CD4-positive, alpha-beta T cell (primary cell): Measurements from ENCODE around the gene FNIP2. TPM values are rescaled to one million over a fixed set of nuclear protein-coding genes. Genes with fewer than 3 reads are reported as not detected.

Experiments used
- ATAC-seq: fragments of 200-7000 bp; cut with Tn5 transposase; one replicate; pipeline ENCODE4 v1.10.0; 2022; ENCODE audit warnings: mild to moderate bottlenecking; ENCODE audit not compliant: poor library complexity
- CTCF ChIA-PET: fragments of 350-600 bp; sonication (Branson Sonifier 250); formaldehyde crosslinking; loops from one replicate; lab custom pipeline; 2021; ENCODE audit warnings: antibody characterized with exemption, inconsistent platforms; lab: Charles Lee
- POLR2A ChIA-PET: fragments of 350-600 bp; sonication (Branson Sonifier 250); formaldehyde crosslinking; loops from one replicate; lab custom pipeline; 2021; ENCODE audit warnings: antibody characterized with exemption, inconsistent platforms; lab: Charles Lee
- DNase-seq, 14 experiments: peaks; one replicate each; pipeline ENCODE4 v3.0.0-alpha.2; 2013 to 2020; ENCODE audit warnings: mixed read lengths in 2 of 14
- H3K27ac ChIP-seq, 2 donors: one replicate each; pipeline versions ENCODE4 v1.5.1 to v1.7.0; 2013; ENCODE audit warnings: low read length in 2 of 2, low read depth in 1 of 2, mild to moderate bottlenecking in 1 of 2
- H3K27me3 ChIP-seq, 2 experiments: 1 replicate in 1 of 2; 2 replicates in 1 of 2; pipeline versions ENCODE4 v1.6.1 to v1.7.0; 2013; ENCODE audit warnings: low read length in 2 of 2, control low read depth in 1 of 2, mild to moderate bottlenecking in 1 of 2, moderate library complexity in 1 of 2; ENCODE audit not compliant: insufficient read depth in 2 of 2, control insufficient read depth in 1 of 2
- H3K36me3 ChIP-seq: one replicate; pipeline ENCODE4 v1.6.1; 2013; ENCODE audit warnings: low read length, control low read depth; ENCODE audit not compliant: insufficient read depth
- H3K4me1 ChIP-seq: one replicate; pipeline ENCODE4 v1.6.1; 2013; ENCODE audit warnings: low read length, control low read depth; ENCODE audit not compliant: insufficient read depth
- H3K4me3 ChIP-seq: one replicate; pipeline ENCODE4 v1.5.1; 2013; ENCODE audit warnings: mild to moderate bottlenecking, low read length, moderate library complexity
- H3K9me3 ChIP-seq, 2 experiments: 1 replicate in 1 of 2; 2 replicates in 1 of 2; pipeline versions ENCODE4 v1.6.1 to v1.7.0; 2013; ENCODE audit warnings: low read length in 2 of 2, mild to moderate bottlenecking in 2 of 2, control low read depth in 1 of 2, moderate library complexity in 1 of 2; ENCODE audit not compliant: control insufficient read depth in 1 of 2, insufficient read depth in 1 of 2
- H3K27ac Mint-ChIP-seq: one replicate; pipeline ENCODE4 v1.8.0; 2020; ENCODE audit warnings: mixed read lengths
- H3K27me3 Mint-ChIP-seq: one replicate; pipeline ENCODE4 v1.8.0; 2021; ENCODE audit warnings: mixed read lengths
- H3K36me3 Mint-ChIP-seq: one replicate; pipeline ENCODE4 v1.8.0; 2021; ENCODE audit warnings: low read depth, mixed read lengths
- H3K4me1 Mint-ChIP-seq: one replicate; pipeline ENCODE4 v1.8.0; 2021; ENCODE audit warnings: low read depth, mixed read lengths
- H3K4me3 Mint-ChIP-seq: one replicate; pipeline ENCODE4 v1.8.0; 2020; ENCODE audit warnings: mild to moderate bottlenecking, mixed read lengths
- H3K9me3 Mint-ChIP-seq: one replicate; pipeline ENCODE4 v1.8.0; 2020; ENCODE audit warnings: mixed read lengths
- CTCF ChIP-seq: fragments of 200-600 bp; IDR thresholded peaks from one replicate; pipeline ENCODE4 v1.8.0; 2022; ENCODE audit warnings: antibody characterized with exemption, mild to moderate bottlenecking
- intact Hi-C, 2 experiments: fragments of 100-400 bp; cut with DNase I in 1 of 2; cut with micrococcal nuclease in 1 of 2; formaldehyde crosslinking; loops; one replicate each; pipeline versions ENCODE4 v1.15.1 to v1.9.0; 2023 to 2025; cut with DNase I, micrococcal nuclease
- total RNA-seq, 174 experiments: library from RNA in 2 of 174; stranded (reverse) in 2 of 174; gene quantifications; one replicate each; pipeline ENCODE4 v1.2.3 and lab custom pipeline; 2021 to 2026

Gene FNIP2
- total RNA-seq, 2 experiments from 2014 or later = 7.5 to 7.7 TPM

GRCh38 chr4:158945529-158946108, 176.8 kb downstream of the FNIP2 start:
- Mint-ChIP-seq H3K4me1 (no peaks in the 10 kb centered on the region), H3K9me3 (no peaks in the 10 kb centered on the region), H3K27me3 (peaks cover 17% of the 10 kb centered on the region), H3K27ac (no peak overlapping the region), H3K4me3 (no peak overlapping the region), H3K36me3 (no peaks in the 10 kb centered on the region)
- ChIA-PET CTCF (no interaction called here), POLR2A (no interaction called here)
- Histone ChIP-seq H3K4me3 (no peak overlapping the region), H3K27ac (no peak overlapping the region), H3K27me3 (no peaks in the 10 kb centered on the region), H3K9me3 (no peaks in the 10 kb centered on the region), H3K4me1 (no peaks in the 10 kb centered on the region), H3K36me3 (no peaks in the 10 kb centered on the region)
- intact Hi-C loops = no loop called here
- no peak for ATAC-seq
- TF ChIP-seq CTCF = no peak
- peak in 1 of 14 experiments; percentile 31 for DNase-seq

- no peak overlapping the region for H3K4me3 ChIP-seq
- TF ChIP-seq CTCF = no peak
- no peaks in the 10 kb centered on the region for H3K36me3 Mint-ChIP-seq
- ChIA-PET CTCF (no interaction called here), POLR2A (no interaction called here)
- H3K27me3 ChIP-seq = no peaks in the 10 kb centered on the region
- H3K4me1 ChIP-seq = no peaks in the 10 kb centered on the region
- ATAC-seq (no peak), DNase-seq (no peak)
- intact Hi-C loops = no loop called here
- no peaks in the 10 kb centered on the region for H3K36me3 ChIP-seq
- peaks cover 11% of the 10 kb centered on the region for H3K27me3 Mint-ChIP-seq
- H3K27ac Mint-ChIP-seq = no peak overlapping the region
- no peaks in the 10 kb centered on the region for H3K4me1 Mint-ChIP-seq
- H3K27ac ChIP-seq = no peak overlapping the region
- peaks cover 3% of the 10 kb centered on the region for H3K9me3 Mint-ChIP-seq
- H3K4me3 Mint-ChIP-seq = no peak overlapping the region
- H3K9me3 ChIP-seq = peaks cover 0 to 8% of the 10 kb centered on the region in 2 experiments
Observed at GRCh38 chr4:158946825-158947224, 178.0 kb downstream of the FNIP2 start.

- ChIA-PET POLR2A (no interaction called here), CTCF (no interaction called here)
- H3K36me3 ChIP-seq = no peaks in the 10 kb centered on the region
- no peak overlapping the region for H3K27ac ChIP-seq
- H3K4me3 Mint-ChIP-seq = no peak overlapping the region
- peaks cover 5% of the 10 kb centered on the region for H3K9me3 Mint-ChIP-seq
- intact Hi-C loops = no loop called here
- DNase-seq (no peak), ATAC-seq (no peak)
- H3K9me3 ChIP-seq = peaks cover 2 to 19% of the 10 kb centered on the region in 2 experiments
- H3K27me3 ChIP-seq = no peaks in the 10 kb centered on the region
- no peak overlapping the region for H3K4me3 ChIP-seq
- H3K27ac Mint-ChIP-seq = no peak overlapping the region
- no peaks in the 10 kb centered on the region for H3K4me1 Mint-ChIP-seq
- peaks cover 11% of the 10 kb centered on the region for H3K27me3 Mint-ChIP-seq
- no peaks in the 10 kb centered on the region for H3K4me1 ChIP-seq
- no peak for TF ChIP-seq CTCF
- no peaks in the 10 kb centered on the region for H3K36me3 Mint-ChIP-seq
Observed at GRCh38 chr4:158948071-158948470, 179.2 kb downstream of the FNIP2 start.
